Stomach (tissue), 4 donors: ENCODE data around the gene GPC6.

Source experiments
- CTCF ChIP-seq, 7 experiments: fragments of 450-650 bp in 4 of 7; fragments of 200-600 bp in 3 of 7; sonication (generic) in 3 of 7; IDR thresholded peaks; one replicate each; pipeline ENCODE4 v1.5.1; 2016 to 2019; ENCODE audit warnings: antibody characterized with exemption in 7 of 7, control low read depth in 2 of 7, mild to moderate bottlenecking in 1 of 7
- POLR2A ChIP-seq, 4 donors: fragments of 450-650 bp; IDR thresholded peaks; one replicate each; pipeline ENCODE4 v1.6.1; 2016; ENCODE audit warnings: antibody characterized with exemption in 4 of 4, control low read depth in 2 of 4, mild to moderate bottlenecking in 1 of 4, moderate library complexity in 1 of 4

DNA sequence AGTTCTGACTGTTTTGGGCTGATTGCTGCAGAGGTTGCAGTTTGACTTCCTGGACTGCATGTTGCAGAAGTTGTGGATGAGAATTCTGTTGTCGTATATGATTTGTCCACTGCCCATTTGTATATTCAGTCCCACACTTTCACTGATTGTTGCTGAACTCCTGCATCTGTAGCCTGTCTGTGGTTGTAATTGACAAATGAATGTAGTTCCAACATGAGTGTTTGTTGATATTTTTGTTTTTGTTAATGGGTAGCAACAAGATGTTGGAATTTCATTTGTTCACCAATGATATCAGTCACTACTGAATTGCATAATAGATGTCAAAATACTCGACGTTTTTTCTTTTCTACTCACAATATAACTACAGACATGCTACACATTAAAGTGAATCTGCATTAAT, 719.0 kb downstream of the GPC6 start:
- TF ChIP-seq CTCF (IDR thresholded peaks at IDR 0.05): no peak
- no peak for TF ChIP-seq POLR2A (IDR thresholded peaks at IDR 0.05)
